ENCODE measurements around the gene MBNL2.

The MBNL2 gene

DNA sequence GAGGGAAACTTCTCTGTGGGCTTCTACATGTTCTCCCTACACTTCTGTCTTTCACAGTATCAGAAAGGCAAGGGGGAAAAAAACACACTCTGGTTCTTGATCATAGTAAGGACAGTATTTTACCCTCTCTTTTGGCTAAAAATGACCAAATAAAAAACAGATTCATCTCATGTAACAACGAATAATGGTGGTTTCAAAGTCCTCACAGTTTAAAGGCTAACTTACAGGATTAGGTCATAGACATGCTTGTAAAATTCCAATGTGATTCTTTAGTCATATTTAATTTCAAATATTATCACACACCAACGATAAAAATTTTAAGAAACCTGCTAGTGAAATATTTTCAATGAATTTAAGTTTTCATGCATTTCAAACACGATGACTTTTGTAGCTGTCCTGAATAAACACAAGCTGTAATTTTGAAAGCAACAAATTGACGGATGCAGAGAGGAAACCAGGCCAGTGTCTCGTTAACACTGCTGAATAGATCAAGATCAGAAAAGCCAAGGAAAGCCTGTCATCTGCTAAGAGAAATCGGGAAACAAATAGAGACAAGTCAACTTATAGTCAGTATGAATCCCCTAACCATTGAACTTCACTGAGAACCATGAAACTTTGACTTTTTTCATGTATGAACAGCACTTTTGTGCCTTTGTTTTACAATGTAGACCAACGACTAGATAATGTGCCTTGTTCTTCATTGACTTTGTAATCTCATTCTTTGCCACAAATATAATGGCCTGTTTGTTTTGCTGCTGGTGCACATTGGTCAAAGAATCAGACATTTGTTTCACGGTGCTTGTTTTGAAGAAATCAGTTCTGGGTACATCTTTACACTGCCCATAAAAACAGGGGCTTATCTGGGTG lies 22.0 kb downstream of the MBNL2 start:
- Histone ChIP-seq H3K9ac (ENCODE audit: low read length) (no peak overlapping the region), H3K27me3 (ENCODE audit: low read length) (no peaks in the 10 kb centered on the region), H2AFZ (ENCODE audit: low read depth, low read length, severe bottlenecking) (no peak overlapping the region), H3K9me2 (replicated peaks; ENCODE audit: insufficient read depth, low read length) (no peaks in the 10 kb centered on the region), H3K4me2 (ENCODE audit: low read depth, low read length, poor library complexity, severe bottlenecking) (no peak overlapping the region), H4K20me1 (ENCODE audit: low read depth, low read length) (0 out of 2 replicates have a peak, but pooled peaks cover 7% of the 10 kb centered on the region), H3K27ac (ENCODE audit: low read depth, low read length) (no peak overlapping the region), H3K9me3 (ENCODE audit: insufficient read depth, low read length) (no peaks in the 10 kb centered on the region), H3K4me3 (ENCODE audit: insufficient read depth, low read length, poor library complexity, severe bottlenecking) (no peak overlapping the region), H3F3A (ENCODE audit: insufficient read depth) (no peaks in the 10 kb centered on the region), H3K36me3 (ENCODE audit: low read length) (no peaks in the 10 kb centered on the region), H3K79me2 (ENCODE audit: insufficient read depth, low read length) (no peaks in the 10 kb centered on the region)
- TF ChIP-seq, protein P1, sequence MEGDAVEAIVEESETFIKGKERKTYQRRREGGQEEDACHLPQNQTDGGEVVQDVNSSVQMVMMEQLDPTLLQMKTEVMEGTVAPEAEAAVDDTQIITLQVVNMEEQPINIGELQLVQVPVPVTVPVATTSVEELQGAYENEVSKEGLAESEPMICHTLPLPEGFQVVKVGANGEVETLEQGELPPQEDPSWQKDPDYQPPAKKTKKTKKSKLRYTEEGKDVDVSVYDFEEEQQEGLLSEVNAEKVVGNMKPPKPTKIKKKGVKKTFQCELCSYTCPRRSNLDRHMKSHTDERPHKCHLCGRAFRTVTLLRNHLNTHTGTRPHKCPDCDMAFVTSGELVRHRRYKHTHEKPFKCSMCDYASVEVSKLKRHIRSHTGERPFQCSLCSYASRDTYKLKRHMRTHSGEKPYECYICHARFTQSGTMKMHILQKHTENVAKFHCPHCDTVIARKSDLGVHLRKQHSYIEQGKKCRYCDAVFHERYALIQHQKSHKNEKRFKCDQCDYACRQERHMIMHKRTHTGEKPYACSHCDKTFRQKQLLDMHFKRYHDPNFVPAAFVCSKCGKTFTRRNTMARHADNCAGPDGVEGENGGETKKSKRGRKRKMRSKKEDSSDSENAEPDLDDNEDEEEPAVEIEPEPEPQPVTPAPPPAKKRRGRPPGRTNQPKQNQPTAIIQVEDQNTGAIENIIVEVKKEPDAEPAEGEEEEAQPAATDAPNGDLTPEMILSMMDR (IDR thresholded peaks at IDR 0.05; ENCODE audit: insufficient read depth, low read length, poor library complexity, severe bottlenecking), result no peak
- TF ChIP-seq EZH2phosphoT487 (conservative IDR thresholded peaks at IDR 0.05; ENCODE audit: low read length), result no peak

- no peak overlapping the region for H2AFZ ChIP-seq (ENCODE audit: low read depth, low read length, severe bottlenecking)
- H4K20me1 ChIP-seq (ENCODE audit: low read depth, low read length), result 0 out of 2 replicates have a peak, but pooled peaks cover 7% of the 10 kb centered on the region
- H3K27me3 ChIP-seq (ENCODE audit: low read length), result no peaks in the 10 kb centered on the region
- H3K27ac ChIP-seq (ENCODE audit: low read depth, low read length), result no peak overlapping the region
- no peak overlapping the region for H3K9ac ChIP-seq (ENCODE audit: low read length)
- no peak overlapping the region for H3K4me3 ChIP-seq (ENCODE audit: insufficient read depth, low read length, poor library complexity, severe bottlenecking)
- TF ChIP-seq EZH2phosphoT487 (conservative IDR thresholded peaks at IDR 0.05; ENCODE audit: low read length), result no peak
- TF ChIP-seq, protein P1 (IDR thresholded peaks at IDR 0.05; ENCODE audit: insufficient read depth, low read length, poor library complexity, severe bottlenecking), result no peak
- H3F3A ChIP-seq (ENCODE audit: insufficient read depth), result no peaks in the 10 kb centered on the region
- H3K9me3 ChIP-seq (ENCODE audit: insufficient read depth, low read length), result no peaks in the 10 kb centered on the region
- H3K4me2 ChIP-seq (ENCODE audit: low read depth, low read length, poor library complexity, severe bottlenecking), result no peak overlapping the region
- no peaks in the 10 kb centered on the region for H3K79me2 ChIP-seq (ENCODE audit: insufficient read depth, low read length)
- H3K9me2 ChIP-seq (replicated peaks; ENCODE audit: insufficient read depth, low read length), result no peaks in the 10 kb centered on the region
- H3K36me3 ChIP-seq (ENCODE audit: low read length), result no peaks in the 10 kb centered on the region
Measured at GRCh38 chr13:97245011-97245410, 22.9 kb downstream of the MBNL2 start.

GRCh38 chr13:97246596-97247158 lies 24.5 kb downstream of the MBNL2 start:
- Histone ChIP-seq H3K27ac (ENCODE audit: low read depth, low read length) (no peak overlapping the region), H3K27me3 (ENCODE audit: low read length) (no peaks in the 10 kb centered on the region), H3K9ac (ENCODE audit: low read length) (no peak overlapping the region), H3K4me3 (ENCODE audit: insufficient read depth, low read length, poor library complexity, severe bottlenecking) (no peak overlapping the region), H3K9me2 (replicated peaks; ENCODE audit: insufficient read depth, low read length) (no peaks in the 10 kb centered on the region), H4K20me1 (ENCODE audit: low read depth, low read length) (0 out of 2 replicates have a peak, but pooled peaks cover 7% of the 10 kb centered on the region), H2AFZ (ENCODE audit: low read depth, low read length, severe bottlenecking) (no peak overlapping the region), H3K79me2 (ENCODE audit: insufficient read depth, low read length) (no peaks in the 10 kb centered on the region), H3F3A (ENCODE audit: insufficient read depth) (no peaks in the 10 kb centered on the region), H3K36me3 (ENCODE audit: low read length) (no peaks in the 10 kb centered on the region), H3K4me2 (ENCODE audit: low read depth, low read length, poor library complexity, severe bottlenecking) (no peak overlapping the region), H3K9me3 (ENCODE audit: insufficient read depth, low read length) (no peaks in the 10 kb centered on the region)
- TF ChIP-seq, protein P1 (IDR thresholded peaks at IDR 0.05; ENCODE audit: insufficient read depth, low read length, poor library complexity, severe bottlenecking), result no peak
- TF ChIP-seq EZH2phosphoT487 (conservative IDR thresholded peaks at IDR 0.05; ENCODE audit: low read length), result no peak
